ENCODE results near the gene KCNN3.

KCNN3 gene

DNA sequence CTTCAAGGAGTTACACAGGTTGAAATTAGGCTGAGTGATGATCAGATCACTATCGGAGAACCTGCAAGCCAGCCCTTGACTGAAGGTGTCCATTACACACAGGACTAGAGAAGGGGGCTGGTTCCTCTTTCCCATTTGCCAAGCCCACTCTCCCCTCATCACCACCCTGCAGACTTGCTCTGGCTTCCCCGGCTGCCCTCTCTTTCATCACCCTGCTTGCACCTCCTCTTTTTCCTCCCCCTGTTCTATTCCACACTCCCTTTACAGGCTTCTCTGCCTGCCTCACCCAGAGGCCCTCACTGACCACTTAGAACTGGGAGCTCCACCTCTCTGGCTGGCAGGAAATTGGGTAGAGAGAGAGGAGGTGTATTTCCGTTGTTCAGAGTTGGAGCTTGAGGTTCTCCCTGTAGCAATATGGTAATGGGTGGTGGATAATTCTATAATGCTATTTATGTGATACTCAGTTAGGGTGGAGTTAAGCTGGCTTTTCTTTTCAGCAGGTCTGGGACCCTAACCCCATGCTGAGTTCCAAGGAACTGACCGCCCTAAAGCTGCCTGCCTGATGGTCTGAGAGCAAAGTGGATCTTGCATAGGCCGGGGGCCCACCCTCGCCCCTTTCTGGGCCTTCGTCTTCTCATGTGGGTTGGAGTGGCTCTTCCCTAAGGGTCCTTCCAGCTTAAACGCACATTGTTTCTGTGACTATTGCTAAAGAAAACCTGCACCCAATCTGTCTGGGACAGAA is 150.3 kb downstream of the KCNN3 start:
- no peak for DNase-seq

DNA sequence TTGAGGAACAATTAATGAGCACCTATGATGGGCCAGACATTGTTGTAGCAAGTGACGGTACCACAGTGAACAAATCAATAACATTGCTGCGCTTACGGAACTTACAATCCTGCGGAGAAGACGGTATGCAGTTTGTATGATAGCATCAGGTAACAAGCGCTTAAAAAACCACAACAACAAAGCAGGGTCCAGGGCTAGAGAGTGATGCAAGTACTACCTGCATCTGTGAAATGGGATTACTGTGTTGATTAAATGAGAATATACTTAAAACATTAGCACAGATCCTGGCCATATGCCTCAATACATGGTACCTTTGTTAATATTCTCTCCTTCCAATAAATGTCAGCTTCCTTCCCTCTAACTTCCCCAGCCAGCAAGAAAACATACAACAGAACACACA is 151.5 kb downstream of the KCNN3 start:
- no peak for DNase-seq

DNA sequence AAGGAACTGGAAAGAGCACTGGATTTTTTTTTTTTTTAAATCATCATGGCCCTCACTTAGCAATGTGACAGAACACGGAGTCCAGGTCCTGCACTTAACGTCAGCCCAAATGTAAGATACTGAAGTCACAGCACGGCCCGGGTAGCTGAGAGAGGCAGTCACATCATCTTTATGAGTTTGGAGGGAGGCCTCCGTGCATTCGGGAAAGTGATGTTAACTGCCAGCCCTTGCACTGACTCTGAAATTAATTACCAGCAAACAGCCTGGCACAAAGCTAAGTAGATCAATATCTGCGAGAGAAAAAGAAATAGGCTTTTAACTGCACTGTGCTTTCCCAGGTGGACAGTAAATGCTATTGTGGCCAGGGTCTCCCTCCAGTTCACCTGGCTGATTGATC is 152.6 kb downstream of the KCNN3 start:
- DNase-seq, result no peak

DNA sequence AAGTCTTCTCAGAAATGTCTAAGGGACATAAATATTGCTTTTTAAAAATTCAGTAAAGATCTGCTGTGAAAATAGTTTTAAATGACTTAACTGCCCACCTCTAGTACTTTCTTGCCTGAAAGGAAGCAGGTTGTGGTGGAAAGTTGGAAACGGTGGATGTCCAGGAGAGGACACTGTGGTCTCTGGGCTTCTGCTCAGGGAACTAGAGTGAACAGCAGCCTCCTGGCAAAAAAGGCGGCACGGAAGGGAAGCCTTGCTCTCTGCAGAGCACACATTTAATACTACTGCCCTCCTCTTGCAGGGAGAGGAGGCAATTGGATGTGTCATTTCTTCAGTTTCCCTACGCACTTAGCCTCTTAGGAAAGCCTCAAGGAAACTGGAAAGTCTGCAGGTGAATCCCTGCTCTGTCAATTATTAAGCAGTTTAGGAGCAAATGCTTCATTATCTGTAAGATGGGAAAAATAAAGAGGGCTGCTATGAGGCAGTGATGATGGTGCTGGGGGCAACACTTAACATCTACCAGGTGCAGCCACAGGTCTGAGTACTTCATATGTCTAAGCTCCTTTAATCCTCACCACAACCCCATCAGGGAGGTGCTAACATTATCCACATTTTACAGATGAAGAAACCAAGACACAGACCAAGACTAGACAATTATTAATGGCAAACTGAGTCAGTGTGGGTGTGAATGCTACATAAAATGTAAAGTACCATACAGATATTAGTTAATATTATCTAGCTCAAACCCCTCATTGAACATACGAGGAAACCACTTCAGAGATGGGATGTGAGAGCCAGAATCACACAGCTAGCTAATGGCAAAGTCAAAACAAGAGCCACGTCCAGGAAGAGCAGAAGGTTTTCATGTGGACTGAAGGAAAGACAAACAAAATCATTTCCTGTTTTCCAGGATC is 153.2 kb downstream of the KCNN3 start:
- DNase-seq, result no peak

DNA sequence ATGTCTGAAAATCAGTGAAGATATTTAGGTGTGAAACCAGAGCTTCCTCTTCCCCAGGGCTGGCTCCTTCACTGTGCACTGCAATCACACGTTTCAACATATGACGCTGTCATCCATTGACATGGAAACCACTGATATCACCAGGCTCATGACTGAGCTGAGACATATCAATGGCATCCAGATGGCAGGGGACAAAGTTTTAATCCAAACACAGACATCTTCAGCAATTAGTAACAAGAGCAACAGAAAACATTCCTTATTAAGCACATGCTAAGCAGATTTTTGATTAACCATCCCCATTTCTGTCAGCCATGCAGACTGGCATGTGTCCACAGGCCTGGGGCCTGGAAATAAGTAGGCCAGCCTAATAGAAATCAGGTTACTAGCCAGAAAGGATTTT is 154.1 kb downstream of the KCNN3 start:
- no peak for DNase-seq

DNA sequence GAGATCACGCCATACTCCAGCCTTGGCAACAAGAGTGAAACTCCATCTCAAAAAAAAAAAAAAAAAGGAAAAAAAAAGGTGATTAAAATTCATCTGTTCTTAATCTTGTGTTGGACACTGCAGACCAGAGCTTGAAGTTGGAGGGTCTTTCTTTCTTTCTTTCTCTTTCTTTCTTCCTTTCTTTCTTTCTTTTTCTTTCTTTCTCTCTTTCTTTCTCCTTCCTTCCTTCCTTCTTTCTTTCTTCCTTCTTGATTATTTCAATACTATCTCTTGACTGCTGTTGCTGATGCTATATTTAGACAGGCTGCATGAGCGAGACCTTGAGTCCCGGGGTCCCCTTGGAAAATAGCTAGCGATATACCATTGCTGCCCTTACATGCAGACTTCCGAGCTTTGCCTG is 154.7 kb downstream of the KCNN3 start:
- DNase-seq, result no peak

DNA sequence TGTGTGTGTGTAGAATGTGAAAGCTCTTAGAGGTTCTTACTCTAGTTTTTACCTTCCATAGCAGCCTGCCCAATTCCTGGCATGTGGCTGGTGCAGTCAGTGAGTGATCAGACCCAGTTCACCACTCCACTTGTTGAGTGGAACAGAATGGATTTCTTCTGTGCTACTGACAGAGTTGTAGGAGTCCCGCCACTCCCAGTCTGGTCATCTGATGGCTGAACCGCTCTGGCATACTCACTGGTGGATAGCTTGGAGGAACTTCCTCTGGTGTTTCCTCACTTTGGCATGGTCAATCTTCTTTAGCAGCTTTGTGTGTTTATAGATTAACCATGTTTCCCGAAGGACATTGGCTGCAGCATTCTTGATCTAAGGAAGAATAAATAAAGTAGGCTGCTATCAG is 155.4 kb downstream of the KCNN3 start:
- DNase-seq, result peak; percentile 6

DNA sequence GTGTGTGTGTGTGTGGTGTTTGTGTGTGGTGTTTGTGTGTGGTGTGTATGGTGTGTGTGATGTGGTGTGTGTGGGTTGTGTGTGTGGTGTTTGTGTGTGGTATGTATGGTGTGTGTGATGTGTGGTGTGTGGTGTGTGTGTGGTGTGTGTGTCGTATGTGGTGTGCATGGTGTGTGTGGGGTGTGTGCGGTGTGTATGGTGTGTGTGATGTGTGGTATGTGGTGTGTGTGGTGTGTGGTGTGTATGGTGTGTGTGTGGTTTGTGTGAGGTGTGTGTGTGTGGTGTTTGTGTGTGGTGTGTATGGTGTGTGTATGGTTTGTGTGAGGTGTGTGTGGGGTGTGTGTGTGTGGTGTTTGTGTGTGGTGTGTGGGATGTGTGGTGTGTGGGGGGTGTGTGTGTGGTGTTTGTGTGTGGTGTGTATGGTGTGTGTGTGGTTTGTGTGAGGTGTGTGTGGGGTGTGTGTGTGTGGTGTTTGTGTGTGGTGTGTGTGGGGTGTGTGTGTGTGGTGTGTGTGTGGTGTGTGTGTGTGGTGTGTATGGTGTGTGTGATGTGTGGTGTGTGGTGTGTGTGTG is 155.9 kb downstream of the KCNN3 start:
- no peak for DNase-seq

DNA sequence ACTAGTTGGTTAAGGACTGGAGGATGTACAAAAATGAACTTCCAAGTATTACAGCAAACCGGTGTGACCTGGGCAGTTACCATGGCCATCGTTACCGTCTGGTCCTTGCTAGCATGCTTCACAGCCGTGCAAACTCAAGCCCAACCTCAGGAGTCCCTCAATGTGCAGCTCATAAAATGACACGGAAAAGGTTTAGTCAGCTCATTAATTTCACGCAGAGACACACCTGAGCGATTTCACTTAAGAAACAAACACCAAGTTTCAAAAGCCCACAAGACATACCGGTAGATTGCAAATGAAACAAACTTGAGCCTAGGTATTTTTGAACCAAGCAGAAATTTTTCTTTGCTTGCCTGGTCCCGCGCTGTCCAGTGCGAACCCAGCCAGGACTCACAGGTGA is 157.1 kb downstream of the KCNN3 start:
- no peak for DNase-seq

DNA sequence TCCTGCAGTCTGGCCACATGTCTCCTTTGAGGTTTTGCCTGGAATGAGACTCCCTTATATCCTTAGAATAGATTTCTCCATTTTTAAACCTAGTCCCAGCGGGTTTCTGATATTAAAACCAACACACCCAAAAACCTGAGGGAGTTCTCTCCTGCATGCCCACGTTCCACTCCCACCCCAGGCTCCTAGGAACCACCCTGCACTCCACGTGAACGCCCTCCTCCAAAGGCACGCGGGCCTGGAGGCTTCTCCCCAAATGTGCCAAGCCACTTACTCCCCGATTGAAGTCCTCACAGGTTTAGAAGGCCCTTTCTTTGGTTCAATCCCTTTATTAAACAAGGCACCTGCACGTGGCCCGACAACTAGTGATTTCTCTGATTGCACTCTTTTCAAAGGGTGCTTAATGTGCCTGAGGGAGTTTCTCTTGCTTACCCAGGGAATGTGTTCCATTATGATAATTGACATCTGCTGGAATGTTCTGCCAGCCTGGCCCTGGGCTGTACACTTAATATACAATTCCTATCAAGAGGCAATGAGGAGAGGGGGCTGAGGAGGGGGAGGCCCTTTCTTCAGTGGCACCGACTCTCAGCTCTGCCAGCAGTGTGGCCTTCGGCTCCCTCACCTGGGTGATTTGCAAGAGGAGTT is 157.8 kb downstream of the KCNN3 start:
- DNase-seq, result no peak

DNA sequence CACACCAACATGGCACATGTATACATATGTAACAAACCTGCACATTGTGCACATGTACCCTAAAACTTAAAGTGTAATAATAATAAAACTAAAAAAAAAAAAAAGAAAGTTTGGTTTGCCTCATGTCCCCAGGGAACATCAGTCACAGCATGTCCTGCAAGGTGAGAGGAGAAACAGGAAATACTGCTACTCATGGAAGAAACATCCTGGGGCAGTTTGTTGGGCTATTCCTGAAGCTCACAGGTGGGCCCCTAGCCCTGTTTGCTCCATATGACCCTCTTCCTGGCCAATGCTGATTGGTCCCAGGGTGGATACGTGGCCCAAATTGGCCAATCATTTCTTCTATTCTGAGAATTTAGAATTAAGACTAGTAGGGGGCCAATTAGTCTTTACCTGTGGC is 158.7 kb downstream of the KCNN3 start:
- no peak for DNase-seq

DNA sequence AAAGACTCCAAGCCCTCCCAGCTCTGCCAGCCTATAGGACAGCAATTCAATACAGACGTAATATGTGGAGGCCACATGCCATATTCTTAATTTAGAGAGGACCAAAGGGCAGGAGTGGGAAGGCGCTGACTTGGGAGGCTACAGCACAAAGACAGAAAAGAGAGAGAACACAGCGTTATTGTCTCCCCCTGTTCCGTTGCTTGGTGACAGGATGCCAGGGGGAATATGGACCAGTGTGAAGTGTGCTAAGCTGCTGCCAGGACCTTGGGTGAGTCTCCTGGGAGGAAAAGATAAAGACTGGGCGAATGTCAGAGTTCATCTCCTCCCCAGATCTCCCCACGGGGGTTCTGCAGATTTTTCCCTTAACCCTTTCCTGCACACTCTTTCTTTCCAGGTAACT is 160.0 kb downstream of the KCNN3 start:
- no peak for DNase-seq

DNA sequence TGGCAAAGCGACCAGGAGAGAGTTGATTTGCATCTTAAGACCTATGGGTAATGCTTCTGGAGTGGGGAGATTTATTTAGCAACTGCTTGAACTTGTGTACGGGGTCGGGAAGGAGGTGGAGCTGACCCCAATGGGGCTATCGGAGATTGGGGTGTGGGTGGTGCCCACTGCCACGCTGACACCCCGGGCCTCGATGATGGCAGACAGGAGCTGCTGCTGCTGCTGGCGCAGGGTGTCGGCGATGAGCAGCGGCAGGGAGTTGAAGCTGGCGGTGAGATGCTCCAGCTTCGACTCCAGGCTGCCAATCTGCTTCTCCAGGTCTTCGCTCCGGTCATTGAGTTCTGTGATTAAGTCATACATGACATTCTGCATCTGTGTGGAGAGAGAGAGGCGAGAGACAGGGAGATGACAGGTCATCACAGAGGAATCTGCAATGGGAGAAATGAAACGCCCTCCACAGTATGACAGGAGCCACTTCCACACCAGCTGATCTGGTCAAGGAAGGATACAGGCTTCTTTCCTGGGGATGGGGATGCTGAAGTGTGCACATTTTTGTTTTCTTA is 162.1 kb downstream of the KCNN3 start:
- DNase-seq, result no peak

DNA sequence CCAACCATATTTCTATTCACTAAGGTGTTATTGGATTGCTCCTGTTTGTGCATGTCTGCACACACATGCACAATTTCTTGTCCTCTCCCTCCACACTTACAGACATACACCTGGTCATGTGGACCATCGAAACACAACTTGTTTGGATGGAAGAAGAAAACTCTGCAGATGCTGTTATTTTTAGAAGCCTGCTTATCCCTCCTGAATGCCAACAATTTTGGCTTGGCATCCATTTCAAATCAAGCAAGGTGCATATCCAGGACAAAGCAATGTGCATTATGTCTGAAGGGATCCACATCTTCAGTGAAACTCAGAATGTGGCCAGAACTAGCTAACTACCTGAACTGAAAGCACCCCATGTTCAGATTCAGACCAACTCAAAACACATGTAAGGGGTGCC is 163.2 kb downstream of the KCNN3 start:
- no peak for DNase-seq

DNA sequence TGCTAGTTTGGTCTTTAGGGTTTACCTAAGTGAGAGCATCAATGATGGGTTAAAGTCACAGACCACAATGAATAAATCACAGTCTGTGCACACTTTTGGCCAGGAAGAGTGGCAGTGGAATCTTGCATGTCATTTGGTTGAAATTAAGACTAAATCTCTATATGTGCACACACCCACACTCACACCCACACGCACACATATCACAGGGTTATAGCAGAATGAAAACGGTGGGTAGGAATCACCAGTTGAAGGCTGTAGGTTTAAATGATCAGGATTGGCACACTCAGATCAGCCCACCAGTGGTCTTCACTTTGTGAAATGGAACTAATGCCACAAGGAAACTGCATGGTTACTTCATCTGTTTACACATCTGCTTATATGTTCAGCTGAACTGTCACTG is 164.5 kb downstream of the KCNN3 start:
- DNase-seq, result no peak

DNA sequence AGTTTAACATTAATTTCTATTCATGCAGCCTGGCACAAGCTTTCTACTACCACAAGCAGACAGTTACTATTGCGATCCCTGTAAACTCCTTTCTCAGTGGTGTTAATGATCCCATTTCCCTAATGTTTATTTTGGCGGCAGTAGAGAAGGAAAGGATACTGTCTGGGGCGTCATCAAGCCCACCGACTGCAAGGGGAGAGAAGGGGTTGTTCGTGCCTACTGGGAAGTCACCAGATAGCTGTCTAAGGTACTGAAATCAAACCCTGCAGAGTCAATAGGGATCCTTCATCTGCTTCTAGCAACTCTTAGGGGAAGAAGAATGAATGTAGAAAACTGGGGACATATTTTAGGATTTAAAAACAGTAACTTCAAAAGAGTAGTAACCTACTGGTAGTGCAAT is 166.9 kb downstream of the KCNN3 start:
- DNase-seq, result no peak

DNA sequence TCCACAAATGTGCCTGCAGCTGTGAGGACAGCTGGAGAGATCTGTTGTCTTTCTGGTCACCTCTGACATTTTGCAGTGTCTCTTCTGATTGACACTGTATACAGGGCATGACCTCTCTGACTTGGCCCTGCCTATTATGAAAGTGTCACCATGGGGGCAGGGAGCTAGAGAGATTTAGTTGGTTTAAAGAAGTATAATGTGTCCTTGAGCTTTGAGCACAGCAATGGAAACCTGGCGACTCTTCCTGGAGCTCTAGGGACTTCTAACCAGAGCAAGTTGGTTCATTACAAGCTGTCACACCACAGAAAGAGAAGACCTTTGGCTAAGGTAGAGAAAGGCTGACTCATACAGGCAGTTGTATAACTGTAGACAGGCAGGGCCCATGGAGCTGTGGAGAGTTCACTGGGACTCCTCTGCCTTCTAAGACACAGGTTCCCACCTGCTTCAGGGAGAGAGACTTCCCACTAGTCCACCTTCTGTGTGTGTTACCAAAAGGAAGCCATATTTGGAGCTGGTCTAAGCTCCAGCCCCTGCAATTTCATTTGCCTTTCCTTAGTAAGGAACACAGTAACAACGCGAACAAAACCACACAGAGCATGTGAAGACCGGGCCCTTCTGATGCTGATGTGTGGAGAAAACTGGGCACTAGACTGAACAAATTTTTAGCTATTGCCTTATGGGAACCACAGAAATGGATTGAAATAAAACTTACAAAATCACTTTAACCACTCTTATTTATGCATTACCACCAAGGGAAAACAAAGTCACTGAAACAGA is 171.6 kb downstream of the KCNN3 start:
- DNase-seq, result no peak

DNA sequence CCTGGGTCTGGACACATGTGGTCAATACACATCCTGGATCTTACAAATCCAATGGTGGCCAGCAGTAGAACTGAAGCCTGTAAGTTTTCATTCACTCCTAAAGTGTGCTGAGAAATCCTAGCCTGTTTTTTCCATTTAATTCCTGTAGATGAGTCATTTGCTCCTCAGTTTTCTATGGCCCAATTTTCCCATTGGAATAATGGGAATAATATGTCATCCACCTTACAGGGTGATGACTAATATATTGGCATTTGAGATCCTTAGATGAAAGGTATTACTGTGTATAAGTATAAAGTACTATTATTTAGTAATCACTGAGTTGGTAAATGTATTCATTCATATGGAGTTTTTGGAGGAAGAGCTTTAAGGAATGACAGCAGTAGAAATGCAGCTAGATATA is 172.4 kb downstream of the KCNN3 start:
- no peak for DNase-seq

DNA sequence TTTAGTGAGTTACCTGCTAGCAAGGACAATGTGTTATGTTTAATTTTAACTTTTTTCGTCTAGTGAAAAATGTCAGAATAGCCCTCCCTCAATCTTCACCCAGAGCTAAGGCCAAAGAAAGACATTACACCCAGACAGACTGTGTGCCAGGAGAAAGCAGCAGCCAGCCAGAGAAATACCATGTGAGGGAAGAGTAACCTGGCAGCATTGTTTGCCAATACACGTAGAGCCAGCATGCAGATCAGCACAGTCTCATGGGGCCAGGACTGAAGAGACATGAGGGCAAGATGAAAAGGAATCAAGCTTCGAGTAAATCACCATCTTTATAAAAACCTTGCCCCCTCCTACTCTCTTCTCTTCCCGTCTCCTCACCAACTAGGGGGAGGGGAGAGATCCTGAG is 173.6 kb downstream of the KCNN3 start:
- no peak for DNase-seq

DNA sequence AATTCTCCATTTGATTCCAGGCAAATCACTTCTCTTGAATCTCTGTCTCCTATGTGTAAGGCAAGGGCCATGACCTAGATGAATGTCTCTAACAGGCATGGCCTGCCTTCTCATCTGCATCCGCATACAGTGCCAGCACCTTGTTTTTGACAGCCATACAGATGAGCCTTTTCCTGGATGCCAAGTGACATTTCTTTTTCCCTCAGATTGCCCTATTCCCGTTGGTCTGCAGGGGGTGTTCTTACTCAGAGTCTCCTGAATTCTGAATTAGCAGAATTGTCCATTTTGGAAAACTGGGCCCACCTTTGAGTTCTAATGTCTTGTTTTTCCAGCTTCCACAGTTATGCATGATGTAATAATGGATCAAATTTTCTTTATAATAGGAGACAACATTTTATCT is 174.1 kb downstream of the KCNN3 start:
- no peak for DNase-seq

DNA sequence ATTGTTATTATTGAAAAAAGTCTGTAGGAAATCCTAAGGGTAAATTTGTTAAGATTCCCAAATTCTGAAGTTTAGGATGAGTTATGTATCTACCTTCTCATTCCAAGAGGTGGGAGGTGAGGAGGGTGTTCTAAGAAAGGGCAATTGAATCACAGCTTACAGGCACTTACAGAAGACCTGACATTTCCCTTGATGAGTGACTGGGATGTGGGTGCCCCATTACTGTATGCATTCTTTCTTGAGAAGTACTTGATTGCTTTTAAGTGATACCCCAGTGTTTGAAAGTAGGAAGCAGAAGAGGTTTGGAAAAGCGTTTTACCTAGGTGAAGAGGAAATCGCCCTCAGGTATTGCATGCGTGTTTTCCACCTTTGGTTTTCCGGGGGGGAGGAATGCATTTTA is 175.1 kb downstream of the KCNN3 start:
- no peak for DNase-seq

DNA sequence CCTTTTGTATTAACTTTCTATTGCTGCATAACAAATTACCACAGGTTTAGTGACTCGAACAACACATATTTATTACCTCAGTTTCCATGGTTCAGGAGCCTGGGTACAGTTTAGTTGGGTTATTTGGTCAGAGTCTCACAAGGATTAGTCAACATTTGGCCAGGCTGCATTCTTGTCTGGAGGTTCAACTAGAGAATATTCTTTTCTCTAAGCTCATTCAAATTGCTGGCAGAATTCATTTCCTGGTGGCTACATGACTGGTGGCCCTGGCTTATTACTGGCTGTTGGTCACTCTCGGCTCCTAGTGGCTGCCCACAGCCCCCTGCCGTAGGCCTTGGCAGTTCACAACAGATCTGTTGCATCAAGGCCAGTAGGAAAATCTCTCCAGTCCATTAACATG is 181.0 kb downstream of the KCNN3 start:
- DNase-seq, result no peak

Data from T1000 (cell line).